SHP77 treated with DMSO at 0.1 percent for 48 hours (cell line): Measurements from ENCODE around the gene CALN1.
"Not testable (repeated sequence)": the region's sequence is repeated elsewhere in the genome, so short reads cannot be mapped to it uniquely, and the experiment has no call there.

Source experiments
- DNase-seq: peaks from one replicate; lab custom pipeline; 2025; lab: John Stamatoyannopoulos, UW

The CALN1 gene

DNA sequence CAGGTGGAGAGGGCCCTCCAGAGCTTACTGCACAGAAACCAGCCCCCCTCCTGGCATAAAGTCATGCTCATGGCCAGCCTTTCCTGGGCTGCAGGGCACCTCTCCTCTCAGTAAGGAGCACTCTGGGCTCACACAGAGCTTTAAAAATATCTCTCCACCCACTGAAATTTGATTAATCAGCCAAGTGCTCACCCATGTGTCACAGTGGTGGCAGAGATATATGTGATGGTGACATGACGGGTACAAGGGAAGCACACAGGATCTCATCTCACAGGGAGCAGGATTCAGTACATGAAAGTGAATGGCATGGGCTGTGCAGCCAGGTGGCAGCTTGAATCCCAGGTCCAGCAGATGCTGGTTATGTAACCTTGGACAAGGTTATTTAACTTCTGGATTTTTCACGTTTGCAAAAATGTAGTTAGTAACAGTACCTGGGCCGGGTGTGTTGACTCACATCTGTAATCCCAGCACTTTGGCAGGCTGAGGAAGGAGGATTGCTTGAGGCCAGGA is 144.8 kb downstream of the CALN1 start:
- no peak for DNase-seq

DNA sequence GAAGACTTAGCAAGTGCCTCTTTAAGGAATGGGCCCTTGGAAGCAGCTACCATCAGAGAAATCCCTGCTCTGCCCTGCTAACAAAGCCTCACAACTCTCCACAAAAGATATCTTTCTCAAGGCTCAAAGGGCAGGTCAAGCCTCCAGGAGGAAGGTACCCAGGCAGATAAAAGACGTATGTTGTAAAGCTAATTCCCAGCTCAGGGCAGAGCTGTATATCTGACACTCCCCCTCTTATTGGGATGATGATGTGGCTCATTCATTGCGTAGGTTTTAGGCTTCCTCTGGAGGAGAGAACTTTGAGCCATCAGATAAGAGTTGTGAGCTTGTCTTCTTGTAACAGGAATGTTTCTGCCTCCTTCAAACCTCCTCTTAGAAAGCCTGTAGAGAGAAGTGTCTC is 145.4 kb downstream of the CALN1 start:
- no peak for DNase-seq

DNA sequence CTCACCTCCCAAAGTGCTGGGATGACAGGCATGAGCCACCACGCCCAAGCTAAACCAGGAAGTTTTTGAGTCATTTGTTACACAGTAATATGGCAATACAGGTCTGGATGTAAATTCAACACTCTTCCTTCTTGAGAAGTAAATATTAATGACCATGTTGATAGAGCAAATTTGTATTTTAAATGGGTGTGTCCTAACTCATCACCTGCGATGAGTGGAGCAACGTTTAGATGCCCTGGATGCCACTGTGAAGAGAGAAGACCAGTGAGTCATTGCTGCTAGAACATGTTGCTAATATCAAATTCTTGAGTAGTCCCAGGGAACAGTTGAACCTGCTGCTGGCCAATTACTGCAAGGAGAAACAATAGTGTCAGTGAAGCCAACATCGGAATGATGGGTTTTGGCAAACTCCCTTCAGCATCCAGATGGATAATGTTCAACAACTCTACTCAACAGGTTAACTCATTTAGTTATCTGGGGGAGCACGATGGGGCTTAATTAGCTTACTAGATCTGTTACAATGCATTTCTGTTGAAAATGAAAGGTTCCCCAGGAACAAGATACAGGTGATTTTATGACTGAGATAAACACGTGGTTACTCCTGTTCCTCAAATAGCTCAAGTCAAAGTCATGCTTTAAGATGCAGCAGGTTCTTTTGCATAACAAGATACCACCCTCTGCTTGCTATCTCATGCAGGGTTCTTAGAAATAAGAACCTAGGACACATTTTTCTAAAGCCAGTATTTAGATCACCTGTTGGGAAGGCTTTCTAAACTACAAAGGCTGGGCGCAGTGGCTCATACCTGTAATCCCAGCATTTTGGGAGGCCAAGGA is 146.8 kb downstream of the CALN1 start:
- no peak for DNase-seq

DNA sequence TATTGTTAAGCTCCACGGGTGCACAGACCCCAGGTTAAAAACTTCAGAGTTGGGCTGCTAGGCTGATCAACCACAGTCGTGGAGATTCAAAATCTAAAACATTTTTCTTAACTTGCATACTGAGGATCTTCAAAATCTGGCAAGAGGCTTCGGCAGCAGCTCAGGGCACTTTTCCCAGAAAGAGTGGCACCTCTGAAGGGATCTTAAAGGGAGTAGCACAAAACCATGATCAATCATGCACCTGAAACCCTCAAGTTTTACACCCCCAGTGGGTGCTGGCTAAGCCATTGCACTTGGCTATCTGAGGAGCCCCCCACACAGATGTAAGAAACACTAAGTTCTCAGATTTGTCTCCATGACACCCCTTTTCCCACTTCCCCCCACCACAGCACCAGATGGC is 151.7 kb downstream of the CALN1 start:
- no peak for DNase-seq

DNA sequence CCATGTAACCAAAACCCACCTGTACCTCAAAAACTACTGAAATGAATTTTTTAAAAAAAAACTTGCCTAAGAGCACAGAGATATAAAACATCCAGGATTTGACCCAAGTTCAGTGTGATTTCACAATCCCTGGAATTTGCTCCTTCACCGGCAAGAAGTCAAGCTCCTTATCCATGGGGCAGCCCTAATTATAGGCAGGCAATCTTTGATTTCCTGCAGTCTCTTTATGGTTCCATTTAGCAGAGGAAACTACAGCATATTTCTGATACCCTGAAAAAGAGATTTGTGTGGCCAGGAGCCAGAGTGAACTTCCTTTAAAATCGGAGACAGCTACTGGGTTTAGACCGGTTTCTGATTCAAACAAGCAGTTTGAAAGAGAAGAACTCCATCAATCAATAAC is 154.1 kb downstream of the CALN1 start:
- no peak for DNase-seq

DNA sequence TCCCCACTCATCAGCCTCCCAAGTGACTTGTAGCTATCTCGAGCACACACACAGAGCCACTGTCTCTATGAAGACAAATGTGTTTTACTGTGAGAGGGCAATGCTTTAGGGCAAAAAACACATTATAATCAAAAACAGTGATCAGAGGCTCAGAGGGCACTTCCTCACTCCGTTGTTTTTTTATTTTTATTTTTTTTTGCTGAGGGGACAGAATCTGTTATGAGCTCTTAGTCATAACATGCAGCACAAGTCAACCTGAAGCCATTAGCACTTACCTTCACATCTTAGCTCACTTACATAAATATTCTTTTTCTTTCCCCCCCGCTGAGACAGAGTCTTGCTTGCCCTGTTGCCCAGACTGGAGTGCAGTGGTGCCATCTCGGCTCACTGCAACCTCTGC is 157.7 kb downstream of the CALN1 start:
- DNase-seq: no peak

DNA sequence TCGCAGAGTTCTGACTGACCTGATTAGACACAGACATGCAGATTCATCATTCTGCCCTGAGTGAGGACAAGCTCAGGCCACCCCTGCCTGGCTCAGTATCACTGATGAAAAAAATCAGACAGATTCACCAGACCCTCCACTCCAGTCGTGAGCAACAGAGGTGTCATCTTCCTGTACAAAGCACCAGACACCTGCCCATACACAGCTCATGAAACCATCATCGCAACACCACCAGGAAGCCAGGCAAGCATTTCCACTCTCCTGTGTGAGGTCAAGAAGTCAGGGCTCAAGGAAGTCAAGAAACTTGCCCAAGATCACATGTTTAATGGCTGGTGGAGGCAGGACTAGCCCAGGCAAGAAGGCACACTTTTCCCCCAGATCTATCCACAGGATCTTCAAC is 163.0 kb downstream of the CALN1 start:
- no peak for DNase-seq

DNA sequence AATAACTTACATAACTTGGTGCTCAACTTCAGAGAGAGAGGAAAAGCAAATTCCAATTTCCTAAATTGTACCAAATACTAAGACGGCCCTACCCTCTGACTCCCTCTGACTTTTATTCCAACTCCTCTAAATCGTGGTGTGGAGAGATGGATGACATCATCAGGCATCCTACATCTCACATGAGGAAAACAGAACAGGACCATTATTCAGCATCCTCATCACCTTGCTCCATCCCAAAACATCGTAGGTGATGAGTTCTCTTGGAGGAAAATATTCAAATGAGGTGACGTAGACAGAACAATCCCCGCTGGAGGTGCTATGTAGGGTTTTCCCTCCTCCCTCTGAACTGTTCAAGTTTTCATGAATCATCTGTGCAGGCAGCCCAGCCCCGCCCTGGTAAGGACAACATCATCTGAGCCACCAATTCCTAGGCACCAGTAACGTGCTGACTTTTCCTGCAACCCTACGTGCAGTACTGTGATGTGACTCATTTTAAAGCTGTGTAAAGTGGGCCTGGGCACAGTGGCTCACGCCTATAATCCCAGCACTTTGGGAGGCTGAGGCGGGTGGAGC is 167.2 kb downstream of the CALN1 start:
- DNase-seq: no peak

DNA sequence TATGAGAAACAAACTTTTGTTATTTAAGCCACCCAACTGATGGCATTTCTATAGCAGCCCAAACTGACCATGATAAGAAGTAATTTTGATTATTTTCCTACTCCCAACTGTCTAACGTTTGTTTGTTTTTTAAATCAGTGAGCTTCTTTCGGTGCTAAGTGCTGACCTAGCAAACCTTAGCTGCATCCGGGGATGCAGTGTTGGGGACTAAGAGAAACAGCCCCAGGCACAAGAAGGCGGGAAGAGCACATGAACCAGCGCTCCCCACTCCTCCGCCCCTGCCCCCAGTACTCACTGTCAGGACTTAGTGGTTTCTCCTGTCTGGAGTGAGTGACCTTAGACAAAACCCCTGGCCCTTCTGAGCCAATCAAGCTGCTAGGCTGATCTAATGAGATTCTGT is 168.8 kb downstream of the CALN1 start:
- no peak for DNase-seq

DNA sequence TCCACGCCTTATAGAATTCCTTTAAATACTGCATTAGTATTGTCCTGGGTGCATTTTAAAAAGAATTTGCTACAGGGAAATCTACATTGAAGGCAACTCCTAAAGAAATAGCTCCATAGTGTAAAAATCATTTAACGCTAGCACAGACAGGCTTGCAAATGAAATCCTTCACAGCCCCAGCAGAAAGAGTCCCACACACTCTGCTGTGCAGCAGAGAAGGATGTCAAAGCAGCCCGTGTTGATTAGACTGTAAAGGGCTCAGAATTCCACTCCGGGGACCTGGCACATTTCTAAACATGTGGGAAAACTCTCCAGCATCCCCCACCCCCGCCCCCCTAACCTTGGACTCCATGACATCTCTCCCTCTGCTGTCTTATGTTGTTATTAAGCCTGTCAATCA is 176.8 kb downstream of the CALN1 start:
- no peak for DNase-seq

DNA sequence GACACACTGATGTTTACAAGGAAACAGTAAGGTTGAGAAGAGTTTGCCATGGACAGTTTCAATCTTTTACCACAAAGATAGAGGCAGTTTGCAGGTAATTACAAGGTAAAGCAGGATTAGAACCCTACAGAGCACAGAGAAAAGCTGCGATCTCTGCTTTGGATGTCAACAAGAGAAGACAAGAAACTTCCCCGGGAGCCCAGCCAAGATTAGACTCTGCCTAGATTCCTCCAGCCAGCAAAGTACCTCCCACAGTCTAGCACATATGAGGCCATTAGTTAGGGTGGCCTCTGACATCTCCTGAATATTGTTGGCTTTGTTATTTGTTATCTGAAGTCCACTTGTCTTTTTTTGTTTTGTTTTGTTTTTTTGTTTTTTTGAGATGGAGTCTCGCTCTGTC is 178.1 kb downstream of the CALN1 start:
- DNase-seq: no peak

DNA sequence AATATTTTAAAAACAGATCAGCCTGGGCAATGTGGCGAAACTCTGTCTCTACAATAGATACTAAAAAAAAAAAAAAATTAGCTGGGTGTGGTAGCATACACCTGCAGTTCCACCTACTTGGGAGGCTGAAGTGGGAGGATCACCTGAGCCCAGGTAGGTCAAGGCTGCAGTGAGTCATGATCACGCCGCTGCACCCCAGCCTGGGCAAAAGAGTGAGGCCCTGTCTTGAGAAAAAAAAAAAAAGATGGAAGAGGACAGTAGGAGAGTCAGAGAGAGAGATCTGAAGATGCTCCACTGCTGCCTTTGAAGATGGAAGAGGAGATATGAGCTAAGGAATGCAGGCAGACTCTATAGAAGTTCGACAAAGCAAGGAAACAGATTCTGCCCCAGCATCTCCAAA is 181.9 kb downstream of the CALN1 start:
- no peak for DNase-seq

DNA sequence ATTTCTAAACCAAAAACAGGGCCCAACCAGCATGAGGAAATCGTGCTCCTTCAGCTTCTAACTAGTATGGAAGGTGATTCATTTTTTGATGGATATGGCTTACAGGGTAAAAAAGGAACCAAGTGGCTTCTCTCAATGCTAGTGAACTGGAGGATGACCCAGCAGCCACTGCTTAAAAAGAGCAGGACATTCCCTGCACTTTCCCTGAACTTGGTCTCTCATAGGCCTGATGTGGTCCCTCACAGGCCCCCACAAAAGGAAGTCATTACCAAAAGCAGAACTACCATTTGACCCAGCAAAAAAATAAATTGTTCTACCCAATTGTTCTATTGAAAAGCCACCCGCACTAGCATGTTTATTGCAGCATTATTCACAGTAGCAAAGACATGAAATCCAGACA is 188.8 kb downstream of the CALN1 start:
- no peak for DNase-seq

DNA sequence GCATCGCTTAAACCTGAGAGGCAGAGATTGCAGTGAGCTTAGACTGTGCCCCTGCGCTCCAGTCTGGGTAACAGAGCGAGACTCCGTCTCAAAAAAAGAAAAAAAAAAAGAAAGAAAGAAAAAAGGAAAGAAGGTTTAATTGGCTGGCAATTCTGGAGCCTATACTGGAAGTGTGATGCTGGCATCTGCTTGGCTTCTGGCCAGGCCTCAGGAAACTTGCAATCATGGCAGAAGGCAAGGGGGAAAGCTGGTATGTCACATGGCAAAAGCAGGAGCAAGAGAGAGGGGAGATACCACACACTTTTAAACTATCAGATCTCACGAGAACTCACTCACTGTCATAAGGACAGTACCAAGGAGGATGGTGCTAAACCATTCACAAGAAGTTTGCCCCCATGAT is 190.0 kb downstream of the CALN1 start:
- DNase-seq: no peak

DNA sequence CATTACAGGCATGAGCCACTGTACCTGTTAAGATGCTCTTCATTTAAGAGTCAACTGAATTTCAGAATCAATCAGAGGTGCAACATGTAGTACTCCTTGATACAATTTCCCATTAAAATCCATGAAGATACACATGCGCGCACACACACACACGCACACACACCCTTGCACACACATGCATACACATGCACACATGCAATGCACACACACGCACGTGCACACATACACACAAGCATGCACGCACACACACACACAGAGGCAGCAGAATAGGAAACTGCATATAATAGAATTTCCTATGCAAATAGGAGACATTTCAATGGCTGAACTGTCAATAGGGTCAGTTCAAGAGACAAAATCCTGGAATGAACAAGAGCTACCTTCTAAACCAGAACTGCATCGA is 192.6 kb downstream of the CALN1 start:
- no peak for DNase-seq

DNA sequence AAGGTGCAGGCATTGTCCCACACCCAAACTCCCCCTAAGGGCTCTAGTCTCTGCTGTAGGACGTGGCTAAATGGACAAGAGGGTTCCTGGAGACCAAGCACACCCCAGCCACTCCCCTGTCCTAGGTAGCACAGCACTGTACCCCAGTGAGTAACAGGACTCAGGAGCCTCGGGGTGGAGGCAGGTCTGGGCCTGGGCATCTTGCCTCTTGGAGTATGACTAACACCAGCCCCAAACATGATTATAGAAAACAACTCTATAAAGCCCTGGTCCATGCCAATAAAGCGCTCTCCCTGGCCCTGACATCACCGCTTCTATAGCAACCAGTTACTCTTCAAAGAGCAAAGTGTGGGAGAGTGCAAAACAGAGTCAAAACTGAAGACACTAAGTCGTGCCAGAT is 195.0 kb downstream of the CALN1 start:
- DNase-seq: no peak

DNA sequence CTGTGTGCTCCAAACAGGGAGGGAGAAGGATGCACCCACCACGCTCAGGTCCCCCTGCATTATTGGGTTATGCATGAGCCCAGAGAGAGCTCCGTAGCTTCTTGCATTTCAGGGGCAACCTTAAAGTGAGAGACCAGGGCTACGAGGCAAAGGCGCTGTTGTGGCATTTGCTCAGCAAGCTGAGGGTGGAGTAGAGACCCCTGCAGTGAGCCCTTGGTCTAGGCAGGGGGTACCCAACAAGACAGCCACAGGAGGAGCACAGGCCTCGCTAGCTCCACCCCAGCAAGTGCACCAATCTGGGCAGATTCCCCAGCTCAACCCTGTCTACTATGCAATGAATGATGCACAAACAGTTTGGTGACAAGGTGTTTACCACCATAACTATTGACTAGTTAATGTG is 198.4 kb downstream of the CALN1 start:
- DNase-seq: no peak

DNA sequence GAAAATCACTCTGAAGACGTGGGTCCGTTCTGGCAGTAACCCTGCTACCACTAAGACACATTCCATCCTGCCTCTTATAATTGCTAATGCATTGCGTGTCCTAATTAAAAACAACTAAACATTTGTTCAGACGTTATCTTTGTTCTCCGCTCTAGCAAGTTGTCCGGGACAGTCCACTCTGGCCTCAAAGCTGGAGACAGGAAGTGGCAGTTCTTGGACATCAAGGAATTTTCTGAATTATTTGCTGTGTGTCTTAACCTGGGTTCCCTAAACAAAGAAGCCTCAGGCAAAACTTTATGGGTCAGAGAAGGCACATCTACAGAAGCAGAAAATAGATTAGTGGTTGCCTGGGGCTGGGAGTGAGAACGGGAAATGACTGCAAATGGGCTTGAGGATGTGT is 199.1 kb downstream of the CALN1 start:
- no peak for DNase-seq

DNA sequence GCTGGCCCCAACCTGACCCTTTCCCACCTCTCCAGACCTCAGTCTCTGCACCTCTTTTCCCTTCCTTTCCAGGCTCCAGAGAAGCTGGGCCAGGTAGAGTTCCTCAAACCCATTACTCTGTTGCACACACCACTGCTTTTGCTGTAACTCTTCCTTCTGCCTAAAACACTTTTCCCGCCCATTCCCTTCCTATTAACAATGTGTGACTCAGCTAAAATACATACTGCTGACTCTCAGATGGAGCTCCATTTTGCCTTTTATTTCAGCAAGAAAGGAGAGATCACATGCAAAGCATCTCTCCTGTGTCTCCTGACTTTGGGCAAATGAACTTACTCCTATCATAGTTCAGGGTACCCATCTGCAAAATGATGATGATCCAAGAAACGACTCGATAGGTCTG is 201.0 kb downstream of the CALN1 start:
- no peak for DNase-seq

DNA sequence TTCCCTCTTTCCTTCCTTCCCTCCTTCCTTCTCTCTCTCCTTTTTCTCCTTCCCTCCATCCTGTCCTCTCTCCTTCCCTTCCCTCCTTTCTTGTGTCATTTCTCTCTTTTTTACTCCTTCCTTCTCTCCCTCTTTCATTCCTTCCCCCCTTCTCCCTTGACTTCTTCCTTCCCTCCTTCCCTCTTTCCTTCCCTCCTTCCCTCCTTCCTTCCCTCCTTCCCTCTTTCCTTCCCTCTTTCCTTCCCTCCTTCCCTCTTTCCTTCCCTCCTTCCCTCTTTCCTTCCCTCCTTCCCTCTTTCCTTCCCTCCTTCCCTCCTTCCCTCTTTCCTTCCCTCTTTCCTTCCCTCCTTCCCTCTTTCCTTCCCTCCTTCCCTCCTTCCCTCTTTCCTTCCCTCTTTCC is 203.1 kb downstream of the CALN1 start:
- not testable (repeated sequence) for DNase-seq

DNA sequence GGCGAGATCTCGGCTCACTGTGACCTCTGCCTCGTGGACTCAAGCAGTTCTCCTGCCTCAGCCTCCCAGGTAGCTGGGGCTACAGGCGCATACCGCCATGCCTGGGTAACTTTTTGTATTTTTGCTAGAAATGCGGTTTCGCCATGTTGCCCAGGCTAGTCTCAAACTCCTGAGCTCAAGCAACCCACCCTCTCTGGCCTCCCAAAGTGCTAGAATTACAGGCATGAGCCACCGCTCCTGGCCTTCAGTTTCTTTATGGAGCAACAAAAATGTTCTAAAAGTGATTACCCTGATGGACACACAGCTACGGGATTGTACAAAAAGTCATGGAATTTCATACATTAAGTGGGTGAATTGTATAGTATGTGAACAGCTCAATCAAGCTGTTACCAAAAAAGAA is 216.0 kb downstream of the CALN1 start:
- DNase-seq: no peak

DNA sequence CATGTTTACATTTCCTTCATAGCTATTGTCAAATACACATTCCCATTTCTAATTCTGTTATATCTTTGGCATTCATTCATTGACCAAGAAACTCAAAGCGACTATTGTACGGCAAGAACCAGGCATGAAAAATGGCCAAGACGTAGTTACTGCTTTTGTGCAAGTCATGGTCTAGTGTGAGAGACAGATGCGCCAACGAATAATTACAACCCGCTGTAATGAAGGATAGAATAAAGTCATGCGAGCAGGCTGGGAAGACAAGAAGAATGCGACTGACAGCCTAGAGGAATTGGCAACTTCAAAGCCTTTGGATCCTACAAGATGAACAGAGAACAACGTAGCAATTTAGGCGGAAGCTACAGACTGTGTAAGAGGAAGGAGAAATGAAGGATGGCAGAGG is 221.2 kb downstream of the CALN1 start:
- DNase-seq: no peak

DNA sequence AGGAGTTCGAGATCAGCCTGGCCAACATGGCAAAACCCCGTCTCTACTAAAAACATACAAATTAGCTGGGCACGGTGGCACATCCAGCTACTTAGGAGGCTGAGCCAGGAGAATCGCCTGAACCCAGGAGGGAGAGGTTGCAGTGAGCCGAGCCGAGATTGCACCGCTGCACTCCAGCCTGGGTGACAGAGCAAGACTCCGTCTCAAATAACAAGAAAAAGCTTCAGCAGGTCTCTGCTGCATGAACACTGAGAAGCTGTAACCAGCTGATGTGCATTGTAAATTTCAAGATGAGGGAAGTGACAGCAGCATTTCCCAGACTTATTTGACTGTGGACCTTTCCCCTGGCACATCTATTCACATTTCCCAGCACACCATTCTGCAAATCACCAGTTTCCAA is 222.0 kb downstream of the CALN1 start:
- no peak for DNase-seq

DNA sequence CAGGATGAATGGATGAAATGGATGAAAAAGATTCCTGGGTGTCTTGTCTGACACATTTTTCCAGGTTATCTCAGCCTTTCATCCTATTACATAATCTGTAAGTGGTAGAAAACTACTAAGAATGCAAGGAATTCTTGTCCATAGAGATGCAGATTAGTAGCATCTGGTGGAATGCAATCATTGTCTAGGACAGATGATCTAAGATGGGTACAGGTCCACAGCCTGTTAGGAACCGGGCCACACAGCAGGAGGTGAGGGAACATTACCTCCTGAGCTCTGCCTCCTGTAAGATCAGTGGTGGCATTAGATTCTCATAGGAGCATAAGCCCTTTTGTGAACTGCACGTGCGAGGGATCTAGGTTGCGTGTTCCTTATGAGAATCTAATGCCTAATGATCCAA is 225.0 kb downstream of the CALN1 start:
- DNase-seq: no peak
